A549 (cell line): ENCODE results near the gene ARL14.

ENCODE experiments used
- EHF ChIP-seq: fragments of 250-450 bp; sonication (Bioruptor Pico); IDR thresholded peaks from 2 replicates; pipeline ENCODE4 v1.5.0; 2020; ENCODE audit warnings: mild to moderate bottlenecking
- HDAC2 ChIP-seq: fragments of 200-600 bp; sonication (generic); IDR thresholded peaks from 2 replicates; pipeline ENCODE4 v1.6.1; 2016
- HES2 ChIP-seq: fragments of >200 bp; sonication (Bioruptor Twin); formaldehyde crosslinking; IDR thresholded peaks from 2 replicates; pipeline ENCODE4 v1.6.1; 2016
- MAZ ChIP-seq: fragments of 150-350 bp; IDR thresholded peaks from 2 replicates; pipeline ENCODE4 v1.6.1; 2014; ENCODE audit warnings: antibody characterized with exemption, low read depth, low read length, borderline replicate concordance
- POLR2AphosphoS2 ChIP-seq: conservative IDR thresholded peaks from 2 replicates; pipeline ENCODE4 v1.6.1; 2012; ENCODE audit warnings: low read length, improper control_type of control experiment, inconsistent platforms
- REST ChIP-seq: fragments of 200-600 bp; sonication (generic); IDR thresholded peaks from 2 replicates; pipeline ENCODE4 v1.6.1; 2016; ENCODE audit warnings: antibody characterized with exemption, mild to moderate bottlenecking, moderate library complexity
- TF ChIP-seq, protein P1 (sequence below): fragments of >200 bp; sonication (Bioruptor Twin); formaldehyde crosslinking; IDR thresholded peaks from 3 replicates; pipeline ENCODE4 v1.5.1; 2016

DNA sequence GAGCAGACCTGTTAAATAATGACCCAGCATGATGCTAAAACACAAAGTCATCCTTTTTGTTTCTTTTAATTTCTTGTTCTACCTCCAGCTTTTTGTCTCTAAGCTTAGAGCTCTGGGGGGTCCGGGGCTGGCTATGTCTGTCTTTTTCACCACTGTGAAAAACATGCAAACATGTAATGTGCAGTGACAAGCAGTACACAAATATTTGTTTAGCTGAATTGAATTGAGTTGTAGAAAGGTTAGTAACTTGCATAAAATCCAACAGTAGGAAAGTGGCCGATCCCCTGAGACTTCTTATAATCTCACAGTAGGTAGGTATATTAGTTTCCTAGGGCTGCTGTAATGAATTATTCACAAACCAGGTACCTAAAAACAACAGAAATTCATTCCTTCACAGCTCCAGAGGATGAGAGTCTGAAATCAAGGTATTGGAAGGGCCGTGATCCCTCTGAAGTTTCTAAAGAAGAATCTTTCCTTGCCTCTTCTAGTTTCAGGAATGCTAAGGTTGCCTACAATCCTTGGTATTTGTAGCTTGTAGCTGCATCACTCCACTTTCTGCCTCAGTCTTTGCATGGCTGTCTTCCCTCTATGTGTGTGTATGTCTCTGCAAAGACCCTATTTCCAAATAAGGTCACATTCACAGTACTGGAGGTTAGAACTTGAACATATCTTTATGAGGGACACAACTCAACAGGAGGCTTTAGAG, 32.7 kb downstream of the ARL14 start:
- TF ChIP-seq HES2, result no peak
- TF ChIP-seq POLR2AphosphoS2, result no peak
- TF ChIP-seq, protein P1, sequence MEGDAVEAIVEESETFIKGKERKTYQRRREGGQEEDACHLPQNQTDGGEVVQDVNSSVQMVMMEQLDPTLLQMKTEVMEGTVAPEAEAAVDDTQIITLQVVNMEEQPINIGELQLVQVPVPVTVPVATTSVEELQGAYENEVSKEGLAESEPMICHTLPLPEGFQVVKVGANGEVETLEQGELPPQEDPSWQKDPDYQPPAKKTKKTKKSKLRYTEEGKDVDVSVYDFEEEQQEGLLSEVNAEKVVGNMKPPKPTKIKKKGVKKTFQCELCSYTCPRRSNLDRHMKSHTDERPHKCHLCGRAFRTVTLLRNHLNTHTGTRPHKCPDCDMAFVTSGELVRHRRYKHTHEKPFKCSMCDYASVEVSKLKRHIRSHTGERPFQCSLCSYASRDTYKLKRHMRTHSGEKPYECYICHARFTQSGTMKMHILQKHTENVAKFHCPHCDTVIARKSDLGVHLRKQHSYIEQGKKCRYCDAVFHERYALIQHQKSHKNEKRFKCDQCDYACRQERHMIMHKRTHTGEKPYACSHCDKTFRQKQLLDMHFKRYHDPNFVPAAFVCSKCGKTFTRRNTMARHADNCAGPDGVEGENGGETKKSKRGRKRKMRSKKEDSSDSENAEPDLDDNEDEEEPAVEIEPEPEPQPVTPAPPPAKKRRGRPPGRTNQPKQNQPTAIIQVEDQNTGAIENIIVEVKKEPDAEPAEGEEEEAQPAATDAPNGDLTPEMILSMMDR, result no peak
- TF ChIP-seq REST, result no peak
- TF ChIP-seq HDAC2, result no peak
- TF ChIP-seq MAZ, result no peak
- no peak for TF ChIP-seq EHF (CRISPR knock-in tag)
